Heart left ventricle (tissue), 13 donors: ENCODE measurements around the gene MROH7.

Experiments used
- CTCF ChIP-seq, 12 donors: fragments of 200-600 bp; sonication (generic) in 4 of 12; IDR thresholded peaks; one replicate each; pipeline versions ENCODE4 v1.5.0 to v1.8.0; 2018 to 2022; ENCODE audit warnings: antibody characterized with exemption in 12 of 12, mild to moderate bottlenecking in 5 of 12
- POLR2A ChIP-seq, 2 donors: fragments of 450-650 bp; IDR thresholded peaks; one replicate each; pipeline ENCODE4 v1.6.1; 2017; ENCODE audit warnings: antibody characterized with exemption in 2 of 2, mild to moderate bottlenecking in 2 of 2, moderate library complexity in 2 of 2
- donor health status: ischemic (EF 13 %, LVEDD 7.1; RV severe dilation, severe dysfunction).
- donor health status: DM: no; HTN: yes; CAD: no.
- donor health status: DM: no; HTN: no; CAD: no.
- donor health status: ischemic (EF 25% LVEDD 6.9; RV normal size, moderate dysfunction).
- donor health status: ischemic (EF 25% LVEDD 5.7; RV mildly dilated, moderate dysfunction).
- donor health status: ischemic (EF 35%, LVEDD 5.7; RV mildly dilated, moderate dysfunction).
- donor health status: nonischemic (EF 11% LVEDD 7.7; RV severe dilation, severe dysfunction).
- donor health status: DM: yes; HTN: yes; CAD: no.
- donor health status: PGD.
- donor health status: ischemic (EF 29% LVEDD 5.4; RV normal size, mild dysfunction).
- donor health status: nonischemic (EF 23%, LVEDD 6.1; RV moderate dilation, normal function).

- TF ChIP-seq CTCF (IDR thresholded peaks at IDR 0.05) (no peak), POLR2A (IDR thresholded peaks at IDR 0.05) (no peak)
Measured at GRCh38 chr1:54604051-54604450, 37.5 kb upstream of the MROH7 start.
